ENCODE results near the gene SYAP1.

GRCh38 chrX:16737024-16737423 lies 17.6 kb downstream of the SYAP1 start:
- TF ChIP-seq CTCF (IDR thresholded peaks at IDR 0.05) (no peak), POLR2AphosphoS5 (IDR thresholded peaks at IDR 0.05; ENCODE audit: insufficient read depth in 1 of 2, low read depth in 1 of 2) (no peak), POLR2A (IDR thresholded peaks at IDR 0.05) (no peak)
